ENCODE data around the gene RC3H1.

DNA sequence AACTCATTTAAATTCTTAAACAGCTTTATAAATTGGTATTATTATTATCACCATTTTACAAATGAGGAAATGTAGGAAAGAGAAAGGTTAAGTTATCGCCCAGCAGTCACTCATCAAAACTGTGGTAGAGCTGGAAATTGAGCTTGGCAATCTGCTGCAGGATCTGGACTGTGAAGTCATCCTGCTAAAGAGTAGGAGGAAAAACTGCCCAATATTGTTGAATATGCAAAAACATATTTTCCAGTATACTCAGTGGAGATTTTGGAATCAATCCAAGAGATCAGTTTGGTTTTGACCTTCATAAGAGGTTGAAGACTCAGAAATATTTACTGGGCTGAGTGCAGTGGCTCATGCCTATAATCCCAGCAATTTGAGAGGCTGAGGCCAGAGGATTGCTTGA, 16.9 kb upstream of the RC3H1 start:
- TF ChIP-seq, protein P1, sequence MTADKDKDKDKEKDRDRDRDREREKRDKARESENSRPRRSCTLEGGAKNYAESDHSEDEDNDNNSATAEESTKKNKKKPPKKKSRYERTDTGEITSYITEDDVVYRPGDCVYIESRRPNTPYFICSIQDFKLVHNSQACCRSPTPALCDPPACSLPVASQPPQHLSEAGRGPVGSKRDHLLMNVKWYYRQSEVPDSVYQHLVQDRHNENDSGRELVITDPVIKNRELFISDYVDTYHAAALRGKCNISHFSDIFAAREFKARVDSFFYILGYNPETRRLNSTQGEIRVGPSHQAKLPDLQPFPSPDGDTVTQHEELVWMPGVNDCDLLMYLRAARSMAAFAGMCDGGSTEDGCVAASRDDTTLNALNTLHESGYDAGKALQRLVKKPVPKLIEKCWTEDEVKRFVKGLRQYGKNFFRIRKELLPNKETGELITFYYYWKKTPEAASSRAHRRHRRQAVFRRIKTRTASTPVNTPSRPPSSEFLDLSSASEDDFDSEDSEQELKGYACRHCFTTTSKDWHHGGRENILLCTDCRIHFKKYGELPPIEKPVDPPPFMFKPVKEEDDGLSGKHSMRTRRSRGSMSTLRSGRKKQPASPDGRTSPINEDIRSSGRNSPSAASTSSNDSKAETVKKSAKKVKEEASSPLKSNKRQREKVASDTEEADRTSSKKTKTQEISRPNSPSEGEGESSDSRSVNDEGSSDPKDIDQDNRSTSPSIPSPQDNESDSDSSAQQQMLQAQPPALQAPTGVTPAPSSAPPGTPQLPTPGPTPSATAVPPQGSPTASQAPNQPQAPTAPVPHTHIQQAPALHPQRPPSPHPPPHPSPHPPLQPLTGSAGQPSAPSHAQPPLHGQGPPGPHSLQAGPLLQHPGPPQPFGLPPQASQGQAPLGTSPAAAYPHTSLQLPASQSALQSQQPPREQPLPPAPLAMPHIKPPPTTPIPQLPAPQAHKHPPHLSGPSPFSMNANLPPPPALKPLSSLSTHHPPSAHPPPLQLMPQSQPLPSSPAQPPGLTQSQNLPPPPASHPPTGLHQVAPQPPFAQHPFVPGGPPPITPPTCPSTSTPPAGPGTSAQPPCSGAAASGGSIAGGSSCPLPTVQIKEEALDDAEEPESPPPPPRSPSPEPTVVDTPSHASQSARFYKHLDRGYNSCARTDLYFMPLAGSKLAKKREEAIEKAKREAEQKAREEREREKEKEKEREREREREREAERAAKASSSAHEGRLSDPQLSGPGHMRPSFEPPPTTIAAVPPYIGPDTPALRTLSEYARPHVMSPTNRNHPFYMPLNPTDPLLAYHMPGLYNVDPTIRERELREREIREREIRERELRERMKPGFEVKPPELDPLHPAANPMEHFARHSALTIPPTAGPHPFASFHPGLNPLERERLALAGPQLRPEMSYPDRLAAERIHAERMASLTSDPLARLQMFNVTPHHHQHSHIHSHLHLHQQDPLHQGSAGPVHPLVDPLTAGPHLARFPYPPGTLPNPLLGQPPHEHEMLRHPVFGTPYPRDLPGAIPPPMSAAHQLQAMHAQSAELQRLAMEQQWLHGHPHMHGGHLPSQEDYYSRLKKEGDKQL (CRISPR knock-in tag; IDR thresholded peaks at IDR 0.05; ENCODE audit: borderline replicate concordance): no peak
- TF ChIP-seq POLR2AphosphoS5 (IDR thresholded peaks at IDR 0.05; ENCODE audit: control insufficient read depth, insufficient read depth, low read depth, low read length) (no peak), FOXA1 (IDR thresholded peaks at IDR 0.05; ENCODE audit: borderline replicate concordance) (no peak)
- TF ChIP-seq, protein P2, sequence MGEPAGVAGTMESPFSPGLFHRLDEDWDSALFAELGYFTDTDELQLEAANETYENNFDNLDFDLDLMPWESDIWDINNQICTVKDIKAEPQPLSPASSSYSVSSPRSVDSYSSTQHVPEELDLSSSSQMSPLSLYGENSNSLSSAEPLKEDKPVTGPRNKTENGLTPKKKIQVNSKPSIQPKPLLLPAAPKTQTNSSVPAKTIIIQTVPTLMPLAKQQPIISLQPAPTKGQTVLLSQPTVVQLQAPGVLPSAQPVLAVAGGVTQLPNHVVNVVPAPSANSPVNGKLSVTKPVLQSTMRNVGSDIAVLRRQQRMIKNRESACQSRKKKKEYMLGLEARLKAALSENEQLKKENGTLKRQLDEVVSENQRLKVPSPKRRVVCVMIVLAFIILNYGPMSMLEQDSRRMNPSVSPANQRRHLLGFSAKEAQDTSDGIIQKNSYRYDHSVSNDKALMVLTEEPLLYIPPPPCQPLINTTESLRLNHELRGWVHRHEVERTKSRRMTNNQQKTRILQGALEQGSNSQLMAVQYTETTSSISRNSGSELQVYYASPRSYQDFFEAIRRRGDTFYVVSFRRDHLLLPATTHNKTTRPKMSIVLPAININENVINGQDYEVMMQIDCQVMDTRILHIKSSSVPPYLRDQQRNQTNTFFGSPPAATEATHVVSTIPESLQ (CRISPR knock-in tag; IDR thresholded peaks at IDR 0.05): no peak
- TF ChIP-seq, protein P3, sequence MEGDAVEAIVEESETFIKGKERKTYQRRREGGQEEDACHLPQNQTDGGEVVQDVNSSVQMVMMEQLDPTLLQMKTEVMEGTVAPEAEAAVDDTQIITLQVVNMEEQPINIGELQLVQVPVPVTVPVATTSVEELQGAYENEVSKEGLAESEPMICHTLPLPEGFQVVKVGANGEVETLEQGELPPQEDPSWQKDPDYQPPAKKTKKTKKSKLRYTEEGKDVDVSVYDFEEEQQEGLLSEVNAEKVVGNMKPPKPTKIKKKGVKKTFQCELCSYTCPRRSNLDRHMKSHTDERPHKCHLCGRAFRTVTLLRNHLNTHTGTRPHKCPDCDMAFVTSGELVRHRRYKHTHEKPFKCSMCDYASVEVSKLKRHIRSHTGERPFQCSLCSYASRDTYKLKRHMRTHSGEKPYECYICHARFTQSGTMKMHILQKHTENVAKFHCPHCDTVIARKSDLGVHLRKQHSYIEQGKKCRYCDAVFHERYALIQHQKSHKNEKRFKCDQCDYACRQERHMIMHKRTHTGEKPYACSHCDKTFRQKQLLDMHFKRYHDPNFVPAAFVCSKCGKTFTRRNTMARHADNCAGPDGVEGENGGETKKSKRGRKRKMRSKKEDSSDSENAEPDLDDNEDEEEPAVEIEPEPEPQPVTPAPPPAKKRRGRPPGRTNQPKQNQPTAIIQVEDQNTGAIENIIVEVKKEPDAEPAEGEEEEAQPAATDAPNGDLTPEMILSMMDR (IDR thresholded peaks at IDR 0.05 in 2 of 3, conservative IDR thresholded peaks at IDR 0.05 in 1 of 3; ENCODE audit: insufficient read depth in 2 of 3, low read depth in 1 of 3, low read length in 3 of 3): no peak
- TF ChIP-seq, protein P4, sequence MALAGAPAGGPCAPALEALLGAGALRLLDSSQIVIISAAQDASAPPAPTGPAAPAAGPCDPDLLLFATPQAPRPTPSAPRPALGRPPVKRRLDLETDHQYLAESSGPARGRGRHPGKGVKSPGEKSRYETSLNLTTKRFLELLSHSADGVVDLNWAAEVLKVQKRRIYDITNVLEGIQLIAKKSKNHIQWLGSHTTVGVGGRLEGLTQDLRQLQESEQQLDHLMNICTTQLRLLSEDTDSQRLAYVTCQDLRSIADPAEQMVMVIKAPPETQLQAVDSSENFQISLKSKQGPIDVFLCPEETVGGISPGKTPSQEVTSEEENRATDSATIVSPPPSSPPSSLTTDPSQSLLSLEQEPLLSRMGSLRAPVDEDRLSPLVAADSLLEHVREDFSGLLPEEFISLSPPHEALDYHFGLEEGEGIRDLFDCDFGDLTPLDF (CRISPR knock-in tag; IDR thresholded peaks at IDR 0.05): no peak

Data from K562 (cell line).